Kidney epithelial cell (primary cell): Measurements from ENCODE around the gene AIFM3. TPM values are rescaled to one million over a fixed set of nuclear protein-coding genes. Genes with fewer than 3 reads are reported as not detected.

Experiments used
- DNase-seq: peaks from one replicate; pipeline ENCODE4 v3.0.0-alpha.2; 2010; ENCODE audit warnings: low read depth
- H3K27me3 ChIP-seq: 2 replicates; pipeline ENCODE4 v1.6.0; 2011; ENCODE audit warnings: low read length; ENCODE audit not compliant: control insufficient read depth, insufficient read depth
- H3K36me3 ChIP-seq: 2 replicates; pipeline ENCODE4 v1.5.1; 2011; ENCODE audit warnings: low read length; ENCODE audit not compliant: control insufficient read depth, insufficient read depth
- H3K4me3 ChIP-seq: 2 replicates; pipeline ENCODE4 v1.5.1; 2011; ENCODE audit warnings: low read depth, mild to moderate bottlenecking, control low read depth, low read length
- total RNA-seq: library from RNA; depleted of rRNA; stranded (reverse); fragments of >200 nt; gene quantifications from 2 replicates; pipeline ENCODE4 v1.2.3, GENCODE V29; 2015
- TF ChIP-seq, protein P1 (sequence below): IDR thresholded peaks from 2 replicates; pipeline ENCODE4 v1.5.1; 2011; ENCODE audit warnings: mild to moderate bottlenecking, moderate library complexity, low read length, control low read depth, inconsistent platforms; ENCODE audit not compliant: insufficient read depth, poor library complexity, severe bottlenecking

The AIFM3 gene
- total RNA-seq, 1 donor from 2014 or later: 1.5 TPM

DNA sequence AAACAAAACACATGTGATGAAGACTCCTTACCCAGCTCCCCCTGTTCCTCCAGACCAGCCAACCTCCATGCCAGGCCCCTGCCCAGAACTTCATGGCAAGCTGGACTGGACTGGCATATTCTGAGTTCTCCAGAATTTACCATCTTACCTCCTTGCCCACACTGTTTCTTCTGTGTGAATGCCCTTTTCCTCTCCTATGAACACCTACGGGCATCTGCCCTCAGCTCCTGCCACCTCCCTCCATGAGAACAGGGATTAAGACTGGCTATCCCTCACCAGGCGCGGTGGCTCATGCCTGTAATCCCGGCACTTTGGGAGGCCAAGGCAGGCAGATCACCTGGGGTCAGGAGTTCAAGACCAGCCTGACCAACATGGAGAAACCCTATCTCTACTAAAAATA is 6.4 kb upstream of the AIFM3 start:
- TF ChIP-seq, protein P1, sequence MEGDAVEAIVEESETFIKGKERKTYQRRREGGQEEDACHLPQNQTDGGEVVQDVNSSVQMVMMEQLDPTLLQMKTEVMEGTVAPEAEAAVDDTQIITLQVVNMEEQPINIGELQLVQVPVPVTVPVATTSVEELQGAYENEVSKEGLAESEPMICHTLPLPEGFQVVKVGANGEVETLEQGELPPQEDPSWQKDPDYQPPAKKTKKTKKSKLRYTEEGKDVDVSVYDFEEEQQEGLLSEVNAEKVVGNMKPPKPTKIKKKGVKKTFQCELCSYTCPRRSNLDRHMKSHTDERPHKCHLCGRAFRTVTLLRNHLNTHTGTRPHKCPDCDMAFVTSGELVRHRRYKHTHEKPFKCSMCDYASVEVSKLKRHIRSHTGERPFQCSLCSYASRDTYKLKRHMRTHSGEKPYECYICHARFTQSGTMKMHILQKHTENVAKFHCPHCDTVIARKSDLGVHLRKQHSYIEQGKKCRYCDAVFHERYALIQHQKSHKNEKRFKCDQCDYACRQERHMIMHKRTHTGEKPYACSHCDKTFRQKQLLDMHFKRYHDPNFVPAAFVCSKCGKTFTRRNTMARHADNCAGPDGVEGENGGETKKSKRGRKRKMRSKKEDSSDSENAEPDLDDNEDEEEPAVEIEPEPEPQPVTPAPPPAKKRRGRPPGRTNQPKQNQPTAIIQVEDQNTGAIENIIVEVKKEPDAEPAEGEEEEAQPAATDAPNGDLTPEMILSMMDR: no peak
- no peak for DNase-seq
- Histone ChIP-seq H3K4me3 (no peak overlapping the region), H3K36me3 (no peaks in the 10 kb centered on the region), H3K27me3 (peaks cover 9% of the 10 kb centered on the region)

GRCh38 chr22:20962491-20962945 is 4.5 kb upstream of the AIFM3 start:
- Histone ChIP-seq H3K36me3 (no peaks in the 10 kb centered on the region), H3K4me3 (no peak overlapping the region), H3K27me3 (peaks cover 16% of the 10 kb centered on the region)
- TF ChIP-seq, protein P1: no peak
- DNase-seq: no peak

GRCh38 chr22:20963201-20964052 is 3.6 kb upstream of the AIFM3 start:
- no peaks in the 10 kb centered on the region for H3K36me3 ChIP-seq
- H3K27me3 ChIP-seq: peaks cover 18% of the 10 kb centered on the region
- no peak for DNase-seq
- H3K4me3 ChIP-seq: no peak overlapping the region
- TF ChIP-seq, protein P1: no peak

- TF ChIP-seq, protein P1: no peak
- DNase-seq: no peak
- H3K4me3 ChIP-seq: peak overlapping the region; percentile 3
- no peaks in the 10 kb centered on the region for H3K36me3 ChIP-seq
- peaks cover 18% of the 10 kb centered on the region for H3K27me3 ChIP-seq
These were observed 2.8 kb upstream of the AIFM3 start for GRCh38 chr22:20964090-20964798.

GRCh38 chr22:20964799-20965103 is 2.3 kb upstream of the AIFM3 start:
- no peak for DNase-seq
- Histone ChIP-seq H3K27me3 (peaks cover 18% of the 10 kb centered on the region), H3K4me3 (peak overlapping the region; percentile 3), H3K36me3 (no peaks in the 10 kb centered on the region)
- TF ChIP-seq, protein P1: no peak
